Islet precursor cell (in vitro differentiated cells): ENCODE results near the gene POLR3H.
"Not testable (repeated sequence)": the region's sequence is repeated elsewhere in the genome, so short reads cannot be mapped to it uniquely, and the experiment has no call there.

Experiments used
- DNase-seq: peaks from one replicate; pipeline ENCODE4 v3.0.0-alpha.2; 2018

The POLR3H gene

DNA sequence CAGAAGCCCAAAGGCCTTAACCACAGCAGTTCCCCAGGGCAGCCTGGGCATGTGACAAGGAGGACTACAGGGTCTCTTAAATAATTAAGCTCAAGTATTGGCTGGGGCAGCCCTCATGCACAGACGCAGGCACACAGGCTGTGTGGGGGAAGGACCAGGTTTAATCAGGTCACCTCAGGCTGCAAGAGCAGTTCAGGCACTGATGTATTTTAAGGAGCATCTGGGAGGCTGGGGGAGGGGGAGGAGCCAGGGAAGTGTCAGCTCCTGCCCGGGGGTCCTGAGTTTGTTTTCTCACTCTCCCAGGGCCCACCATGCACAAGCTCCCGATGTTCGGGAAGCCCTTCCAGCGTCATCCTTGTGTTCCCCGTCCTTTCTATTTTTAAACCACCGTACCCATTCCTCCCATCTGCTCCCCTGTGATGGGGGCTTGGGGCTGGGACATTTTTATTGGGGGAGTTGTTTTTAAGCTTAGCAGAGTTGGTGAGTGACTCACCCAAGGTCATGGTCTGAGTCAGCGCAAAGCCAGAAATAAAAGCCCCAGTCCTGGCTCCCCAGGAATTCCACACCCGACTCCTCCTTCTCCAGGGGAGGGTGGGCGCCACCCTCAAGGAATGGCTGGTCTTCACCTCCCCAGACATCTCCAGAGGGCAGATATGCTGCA, 18.9 kb upstream of the POLR3H start:
- peak; percentile 89 for DNase-seq

DNA sequence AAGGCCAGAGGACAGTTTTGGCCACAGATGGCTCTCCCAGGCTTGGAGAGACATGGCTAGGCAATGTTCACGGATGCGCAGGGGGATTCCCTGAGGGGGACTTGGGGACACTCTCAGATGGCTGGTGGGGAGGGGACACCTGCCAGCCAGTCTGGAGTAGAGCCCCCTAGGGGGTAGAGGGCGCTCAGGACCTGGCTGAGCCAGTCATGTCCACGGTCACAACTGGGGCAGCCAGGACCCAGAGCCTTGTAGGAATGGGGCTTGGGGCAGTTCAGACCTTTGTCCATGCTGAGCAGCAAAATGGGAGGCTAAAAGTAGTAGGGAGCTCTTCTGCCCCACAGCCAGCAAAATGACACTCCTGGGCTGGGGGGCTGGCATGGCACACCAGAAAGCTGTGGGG, 18.2 kb upstream of the POLR3H start:
- no peak for DNase-seq

DNA sequence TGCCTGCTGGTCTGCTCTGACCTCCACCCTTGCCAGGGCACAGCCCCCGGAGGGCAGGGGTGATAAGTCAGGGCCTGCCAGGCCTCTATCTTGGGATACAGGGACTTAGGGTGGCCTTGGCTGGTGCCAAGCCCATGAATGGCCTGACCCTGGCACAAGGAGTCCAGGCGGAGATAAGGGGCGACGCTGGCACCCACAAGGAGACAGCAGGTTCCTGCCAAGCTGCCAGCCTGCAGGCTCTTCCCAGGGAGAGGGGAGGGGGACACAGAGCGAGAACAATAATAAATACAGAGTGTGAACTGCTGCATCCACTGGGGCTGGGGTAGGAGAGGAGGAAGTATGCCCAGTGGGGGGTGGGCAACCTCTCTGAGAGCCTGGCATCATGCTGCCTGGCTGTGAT, 17.5 kb upstream of the POLR3H start:
- no peak for DNase-seq

GRCh38 chr22:41561335-41561734, 17.1 kb upstream of the POLR3H start:
- DNase-seq, result peak; percentile 86

GRCh38 chr22:41560095-41560471, 15.8 kb upstream of the POLR3H start:
- DNase-seq, result peak; percentile 81

DNA sequence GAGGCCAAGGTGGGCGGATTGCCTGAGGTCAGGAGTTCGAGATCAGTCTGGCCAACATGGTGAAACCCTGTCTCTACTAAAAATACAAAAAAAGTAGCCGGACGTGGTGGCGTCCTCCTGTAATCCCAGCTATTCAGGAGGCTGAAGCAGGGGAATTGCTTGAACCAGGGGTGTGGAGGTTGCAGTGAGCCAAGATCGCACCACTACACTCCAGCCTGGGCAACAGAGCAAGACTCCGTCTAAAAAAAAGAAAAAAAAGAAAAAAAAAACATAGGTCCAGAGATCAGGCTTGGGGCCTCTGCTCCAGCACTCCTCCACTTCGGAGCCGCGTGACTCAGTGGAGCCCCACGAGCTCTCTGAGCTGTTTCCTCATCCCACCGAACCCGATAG, 14.0 kb upstream of the POLR3H start:
- not testable (repeated sequence) for DNase-seq

GRCh38 chr22:41557401-41558240, 13.4 kb upstream of the POLR3H start:
- DNase-seq, result no peak

DNA sequence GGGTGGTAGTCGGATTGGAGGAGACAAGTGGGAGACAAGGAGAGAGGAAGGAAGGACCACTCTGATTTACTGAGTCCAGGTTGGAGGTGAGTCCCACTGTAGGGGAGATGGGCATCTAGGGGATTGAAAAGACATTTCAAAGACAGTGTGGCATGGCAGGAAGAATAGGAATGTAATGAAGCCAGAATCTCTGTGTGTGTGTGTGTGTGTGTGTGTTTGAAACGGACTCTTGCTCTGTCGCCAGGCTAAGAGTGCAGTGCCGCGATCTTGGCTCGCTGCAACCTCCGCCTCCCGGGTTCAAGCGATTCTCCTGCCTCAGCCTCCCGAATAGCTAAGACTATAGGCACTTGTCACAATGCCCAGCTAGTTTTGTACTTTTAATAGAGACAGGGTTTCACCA, 12.3 kb upstream of the POLR3H start:
- no peak for DNase-seq

DNA sequence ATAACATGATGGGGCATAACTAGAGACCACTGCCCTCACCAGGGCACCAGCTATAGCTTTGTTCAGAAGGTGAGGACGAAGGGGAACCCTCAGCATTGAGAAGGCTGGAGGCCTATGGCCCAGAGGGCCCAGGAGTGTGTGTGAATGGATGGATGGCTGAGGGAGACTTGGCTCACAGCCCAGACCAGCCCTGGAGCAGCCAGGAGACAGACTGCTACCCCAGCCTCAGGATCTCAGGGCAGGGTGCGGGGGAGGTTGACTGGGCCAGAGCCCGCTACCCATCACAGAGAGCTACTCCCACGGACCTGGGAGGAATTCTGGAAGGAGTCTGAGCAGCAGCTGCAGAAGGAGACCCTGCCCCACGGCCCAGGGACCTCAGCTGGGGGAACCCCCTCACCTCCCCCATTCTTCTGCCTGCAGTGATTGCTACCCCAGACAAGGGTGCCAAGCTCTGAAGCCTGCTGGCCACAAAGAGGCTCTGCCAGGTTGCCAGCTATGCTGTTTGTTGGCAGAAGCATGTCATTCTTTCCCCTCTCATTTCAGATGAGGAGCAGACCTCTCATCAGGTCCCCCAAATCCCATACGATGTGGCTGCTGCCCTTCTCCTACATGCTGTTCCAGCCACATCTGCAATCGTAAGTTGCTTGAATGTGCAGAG, 11.2 kb upstream of the POLR3H start:
- DNase-seq, result no peak

DNA sequence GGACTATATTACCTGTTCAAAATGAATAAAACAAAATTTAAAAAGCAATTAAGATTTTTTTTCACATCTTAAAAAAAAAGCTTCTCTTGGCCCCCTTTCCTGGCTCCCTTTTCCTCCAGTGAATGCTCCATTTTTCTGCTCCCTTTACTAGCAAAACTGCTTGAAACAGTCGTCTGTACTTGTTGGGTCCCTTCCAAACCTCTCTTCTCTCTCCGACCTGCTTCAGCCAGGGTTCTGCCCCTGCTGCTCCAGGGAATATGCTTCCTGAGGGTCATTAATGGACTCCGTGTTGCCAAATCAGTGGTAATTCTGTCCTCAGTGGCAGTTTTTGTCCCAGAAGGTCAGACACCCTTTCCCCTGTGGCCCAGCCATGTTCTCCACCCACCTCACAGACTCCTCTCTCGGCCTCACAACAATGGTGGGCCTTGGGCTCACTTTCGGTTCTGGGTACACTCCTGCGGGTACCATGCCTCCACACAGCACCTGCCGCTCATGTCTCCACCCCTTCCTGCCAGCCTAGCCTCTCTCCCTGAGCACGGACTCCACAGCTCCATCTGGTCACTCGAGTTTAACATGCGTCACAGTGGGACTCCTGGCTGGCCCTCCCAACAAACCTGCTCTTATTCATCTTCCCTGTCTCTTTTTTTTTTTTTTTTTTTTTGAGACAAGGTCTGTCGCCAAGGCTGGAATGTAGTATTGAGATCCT, 7.8 kb upstream of the POLR3H start:
- DNase-seq, result no peak

DNA sequence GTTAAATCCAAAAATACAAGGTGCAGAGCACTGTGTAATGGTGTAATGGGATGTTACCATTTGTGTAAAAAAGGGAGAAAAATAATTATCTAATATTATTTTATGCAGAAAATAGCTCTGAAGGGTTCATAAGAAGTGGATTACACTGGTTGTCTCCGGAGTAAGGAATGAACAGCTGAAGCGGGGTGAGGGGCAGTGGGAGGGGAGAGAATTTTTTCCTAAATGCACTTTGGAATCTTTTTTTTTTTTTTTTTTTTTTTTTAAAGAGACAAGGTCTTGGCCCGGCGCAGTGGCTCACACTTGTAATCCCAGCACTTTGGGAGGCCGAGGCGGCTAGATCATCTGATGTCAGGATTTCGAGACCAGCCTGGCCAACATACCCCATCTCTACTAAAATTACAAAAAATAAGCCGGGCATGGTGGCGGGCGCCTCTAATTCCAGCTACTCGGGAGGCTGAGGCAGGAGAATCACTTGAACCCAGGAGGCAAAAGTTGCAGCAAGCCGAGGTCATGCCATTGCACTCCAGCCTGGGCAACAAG, 6.8 kb upstream of the POLR3H start:
- no peak for DNase-seq

- no peak for DNase-seq
Observed at GRCh38 chr22:41548830-41549211, 4.6 kb upstream of the POLR3H start.

- DNase-seq, result no peak
Observed at GRCh38 chr22:41544671-41545476, 604 bp upstream of the POLR3H start.

- no peak for DNase-seq
Observed at GRCh38 chr22:41542224-41542623, 2.0 kb downstream of the POLR3H start.

GRCh38 chr22:41541484-41541883, 2.8 kb downstream of the POLR3H start:
- no peak for DNase-seq

DNA sequence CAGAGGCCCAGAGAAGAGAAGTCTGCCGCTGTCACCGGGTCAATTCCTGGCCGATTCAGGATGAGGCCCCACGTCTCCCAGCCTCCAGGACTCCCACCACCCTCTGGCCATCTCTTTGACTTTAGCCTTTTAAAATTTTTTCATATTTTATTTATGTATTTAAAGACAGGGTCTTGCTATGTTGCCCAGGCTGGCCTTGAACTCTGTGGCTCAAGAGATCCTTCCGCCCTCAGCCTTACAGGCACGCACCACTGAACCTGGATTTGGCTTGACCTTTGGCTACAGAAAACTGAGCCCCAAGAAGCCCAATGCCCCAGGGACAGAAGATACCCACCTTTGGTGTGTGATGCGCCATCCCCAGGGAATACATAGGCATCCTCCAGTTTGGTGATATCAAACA, 3.9 kb downstream of the POLR3H start:
- no peak for DNase-seq

DNA sequence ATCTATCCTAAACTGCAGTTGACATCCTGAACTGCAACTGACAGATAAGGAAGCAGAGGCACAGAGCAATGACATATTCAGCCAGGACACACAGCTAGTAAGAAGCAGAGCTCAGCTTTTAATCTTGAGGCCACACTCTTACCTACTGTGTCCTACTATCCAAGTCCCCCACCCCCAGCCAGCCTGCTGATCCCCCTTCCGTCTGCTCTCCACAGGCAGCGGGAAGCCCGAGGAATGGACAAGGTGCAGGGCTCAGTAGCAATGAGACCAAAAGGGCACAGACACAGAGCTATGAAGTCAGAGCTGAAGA, 4.3 kb downstream of the POLR3H start:
- no peak for DNase-seq

GRCh38 chr22:41539146-41540005, 4.9 kb downstream of the POLR3H start:
- no peak for DNase-seq

DNA sequence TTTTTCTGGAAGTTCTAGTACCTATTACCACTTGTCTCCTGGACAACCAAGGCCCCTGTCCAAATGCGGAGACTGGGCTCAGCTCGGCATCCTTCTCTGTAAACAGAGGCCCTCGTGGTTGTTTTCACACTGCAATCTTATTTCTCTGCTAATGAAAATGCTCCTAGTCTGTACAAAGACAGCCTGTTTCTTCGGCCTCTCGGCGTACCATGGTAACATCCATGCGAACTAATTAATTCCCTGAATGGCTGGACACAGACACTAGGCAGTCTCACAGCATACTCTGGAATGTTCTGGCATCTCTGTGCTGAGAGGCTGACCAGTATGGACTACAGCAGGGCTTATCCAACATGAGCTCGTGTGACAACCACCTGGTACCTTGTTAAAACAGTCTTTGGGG, 5.7 kb downstream of the POLR3H start:
- no peak for DNase-seq

DNA sequence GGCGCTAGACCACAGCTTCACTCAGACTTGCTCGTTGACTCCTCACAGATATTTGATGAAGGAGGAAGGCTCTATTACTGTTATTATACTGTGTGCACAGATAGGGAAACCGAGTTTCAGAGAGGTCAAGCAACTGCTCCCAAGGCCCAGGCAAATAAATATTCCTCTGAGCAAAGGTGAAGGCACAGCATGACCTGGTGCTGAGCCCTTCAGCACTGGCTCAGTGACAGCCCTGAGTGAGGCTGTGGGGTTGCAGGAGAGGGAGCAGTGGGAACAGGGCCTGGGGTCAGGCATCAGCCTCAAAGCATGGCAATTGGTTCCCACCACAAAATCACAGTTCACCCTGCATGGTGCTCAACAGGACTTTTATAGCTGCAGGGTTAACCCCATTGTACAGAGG, 7.1 kb downstream of the POLR3H start:
- DNase-seq, result no peak

DNA sequence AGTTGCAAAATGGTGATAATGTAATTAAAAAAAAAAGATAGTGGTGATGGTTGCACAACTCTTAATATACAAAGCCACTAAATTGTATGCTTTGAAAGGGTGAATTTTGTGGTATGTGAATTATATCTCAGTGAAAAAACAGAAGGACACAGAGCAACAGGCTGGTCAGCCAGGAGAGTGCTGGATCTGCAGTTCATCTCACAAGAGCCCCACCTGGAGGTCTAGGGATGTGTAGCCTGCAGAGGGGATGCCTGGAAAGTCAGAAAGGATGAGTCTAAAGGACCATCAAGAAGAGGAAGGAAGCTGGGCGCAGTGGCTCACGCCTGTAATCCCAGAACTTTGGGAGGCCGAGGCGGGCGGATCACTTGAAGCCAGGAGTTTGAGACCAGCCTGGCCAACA, 9.0 kb downstream of the POLR3H start:
- DNase-seq, result peak; percentile 81

DNA sequence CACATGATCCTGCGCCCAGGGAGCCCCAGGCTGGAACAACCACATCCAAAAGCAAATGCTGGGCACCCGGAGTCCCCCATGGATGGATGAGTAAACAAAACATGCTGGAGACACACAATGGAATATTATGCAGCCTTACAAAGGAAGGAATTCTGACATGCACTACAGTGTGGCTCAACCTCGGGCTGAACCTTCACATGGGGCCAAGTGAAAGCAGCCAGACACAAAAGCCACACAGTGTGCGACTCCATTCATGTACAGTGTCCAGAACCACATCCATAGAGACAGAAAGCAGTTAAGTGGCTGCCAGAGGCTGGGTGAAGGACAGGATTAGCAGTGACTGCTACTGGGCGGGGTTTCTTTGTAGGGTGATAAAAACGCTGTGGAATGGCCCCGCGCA, 10.1 kb downstream of the POLR3H start:
- DNase-seq, result no peak
